ENCODE measurements around the gene KCNMA1. TPM values are rescaled to one million over a fixed set of nuclear protein-coding genes. Genes with fewer than 3 reads are reported as not detected.

KCNMA1 gene
- total and polyA plus RNA-seq, 2 donors from 2014 or later: 4.2 to 8.9 TPM

DNA sequence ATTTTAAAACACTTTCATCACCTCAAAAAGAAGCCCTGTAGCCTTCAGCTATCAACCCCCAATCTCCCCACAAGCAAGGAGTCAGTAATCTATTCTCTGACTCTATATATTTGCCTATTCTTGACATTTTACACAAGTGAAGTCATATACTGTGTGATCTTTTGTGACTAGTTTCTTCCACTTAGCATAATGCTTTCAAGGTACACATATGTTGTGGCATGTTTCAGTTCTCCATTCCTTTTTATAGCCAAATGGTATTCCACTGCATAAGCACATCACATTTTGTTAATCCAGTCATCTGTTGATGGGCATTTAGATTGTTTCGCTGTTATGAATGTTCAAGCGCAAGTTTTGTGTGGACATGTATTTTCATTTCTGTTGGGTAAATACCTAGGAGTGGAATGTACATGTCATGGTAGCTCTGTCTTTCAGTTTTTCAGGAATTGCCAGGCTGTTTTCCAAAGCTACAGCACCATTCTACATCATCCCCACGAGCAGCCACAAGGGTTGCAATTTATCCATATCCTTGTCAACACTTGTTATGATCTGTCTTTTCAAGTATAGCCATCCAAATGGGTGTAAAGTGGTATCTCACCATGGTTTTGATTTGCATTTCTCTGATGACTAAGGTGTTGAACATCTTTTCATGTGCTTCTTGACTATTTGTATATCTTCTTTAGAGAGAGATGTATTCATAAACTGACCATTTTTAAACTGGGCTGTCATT is 405.6 kb downstream of the KCNMA1 start:
- H3K27me3 ChIP-seq (ENCODE audit: control insufficient read depth, insufficient read depth, low read length): no peaks in the 10 kb centered on the region
- FAIRE-seq (no peak), DNase-seq (no peak)
- H3K27ac ChIP-seq (ENCODE audit: low read depth in 2 of 2, low read length in 2 of 2): no peak overlapping the region
- no peak overlapping the region for H3K4me3 ChIP-seq (ENCODE audit: low read length in 3 of 3)
- H3K36me3 ChIP-seq (ENCODE audit: control insufficient read depth in 2 of 3, insufficient read depth in 3 of 3, low read length in 3 of 3): no peaks in the 10 kb centered on the region
- no peak overlapping the region for H3K9ac ChIP-seq (ENCODE audit: low read length in 3 of 3)
- TF ChIP-seq, protein P1, sequence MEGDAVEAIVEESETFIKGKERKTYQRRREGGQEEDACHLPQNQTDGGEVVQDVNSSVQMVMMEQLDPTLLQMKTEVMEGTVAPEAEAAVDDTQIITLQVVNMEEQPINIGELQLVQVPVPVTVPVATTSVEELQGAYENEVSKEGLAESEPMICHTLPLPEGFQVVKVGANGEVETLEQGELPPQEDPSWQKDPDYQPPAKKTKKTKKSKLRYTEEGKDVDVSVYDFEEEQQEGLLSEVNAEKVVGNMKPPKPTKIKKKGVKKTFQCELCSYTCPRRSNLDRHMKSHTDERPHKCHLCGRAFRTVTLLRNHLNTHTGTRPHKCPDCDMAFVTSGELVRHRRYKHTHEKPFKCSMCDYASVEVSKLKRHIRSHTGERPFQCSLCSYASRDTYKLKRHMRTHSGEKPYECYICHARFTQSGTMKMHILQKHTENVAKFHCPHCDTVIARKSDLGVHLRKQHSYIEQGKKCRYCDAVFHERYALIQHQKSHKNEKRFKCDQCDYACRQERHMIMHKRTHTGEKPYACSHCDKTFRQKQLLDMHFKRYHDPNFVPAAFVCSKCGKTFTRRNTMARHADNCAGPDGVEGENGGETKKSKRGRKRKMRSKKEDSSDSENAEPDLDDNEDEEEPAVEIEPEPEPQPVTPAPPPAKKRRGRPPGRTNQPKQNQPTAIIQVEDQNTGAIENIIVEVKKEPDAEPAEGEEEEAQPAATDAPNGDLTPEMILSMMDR (IDR thresholded peaks at IDR 0.05; ENCODE audit: borderline replicate concordance, extremely low read depth, insufficient read depth): no peak
- no peaks in the 10 kb centered on the region for H3K4me1 ChIP-seq (ENCODE audit: control insufficient read depth in 2 of 3, insufficient read depth in 2 of 3, low read depth in 1 of 3, low read length in 3 of 3)
- no peaks in the 10 kb centered on the region for H3K9me3 ChIP-seq (ENCODE audit: control insufficient read depth in 2 of 3, insufficient read depth in 1 of 3, low read length in 3 of 3)
- intact Hi-C loops (cut with DNase I): no loop called here

- H3K27me3 ChIP-seq (ENCODE audit: control insufficient read depth, insufficient read depth, low read length): no peaks in the 10 kb centered on the region
- intact Hi-C loops (cut with DNase I): no loop called here
- no peaks in the 10 kb centered on the region for H3K4me1 ChIP-seq (ENCODE audit: control insufficient read depth in 2 of 3, insufficient read depth in 2 of 3, low read depth in 1 of 3, low read length in 3 of 3)
- FAIRE-seq (no peak), DNase-seq (no peak)
- H3K9me3 ChIP-seq (ENCODE audit: control insufficient read depth in 2 of 3, insufficient read depth in 1 of 3, low read length in 3 of 3): no peaks in the 10 kb centered on the region
- TF ChIP-seq, protein P1 (IDR thresholded peaks at IDR 0.05; ENCODE audit: borderline replicate concordance, extremely low read depth, insufficient read depth): no peak
- no peak overlapping the region for H3K4me3 ChIP-seq (ENCODE audit: low read length in 3 of 3)
- no peaks in the 10 kb centered on the region for H3K36me3 ChIP-seq (ENCODE audit: control insufficient read depth in 2 of 3, insufficient read depth in 3 of 3, low read length in 3 of 3)
- no peak overlapping the region for H3K27ac ChIP-seq (ENCODE audit: low read depth in 2 of 2, low read length in 2 of 2)
- H3K9ac ChIP-seq (ENCODE audit: low read length in 3 of 3): no peak overlapping the region
These were observed 406.2 kb downstream of the KCNMA1 start for GRCh38 chr10:77231375-77231774.

- TF ChIP-seq, protein P1 (IDR thresholded peaks at IDR 0.05; ENCODE audit: borderline replicate concordance, extremely low read depth, insufficient read depth): no peak
- no peaks in the 10 kb centered on the region for H3K9me3 ChIP-seq (ENCODE audit: control insufficient read depth in 2 of 3, insufficient read depth in 1 of 3, low read length in 3 of 3)
- no peaks in the 10 kb centered on the region for H3K27me3 ChIP-seq (ENCODE audit: control insufficient read depth, insufficient read depth, low read length)
- DNase-seq: no peak
- H3K4me3 ChIP-seq (ENCODE audit: low read length in 3 of 3): no peak overlapping the region
- intact Hi-C loops (cut with DNase I): no loop called here
- H3K36me3 ChIP-seq (ENCODE audit: control insufficient read depth in 2 of 3, insufficient read depth in 3 of 3, low read length in 3 of 3): no peaks in the 10 kb centered on the region
- no peak overlapping the region for H3K27ac ChIP-seq (ENCODE audit: low read depth in 2 of 2, low read length in 2 of 2)
- FAIRE-seq: no peak
- no peaks in the 10 kb centered on the region for H3K4me1 ChIP-seq (ENCODE audit: control insufficient read depth in 2 of 3, insufficient read depth in 2 of 3, low read depth in 1 of 3, low read length in 3 of 3)
- no peak overlapping the region for H3K9ac ChIP-seq (ENCODE audit: low read length in 3 of 3)
These were observed 407.4 kb downstream of the KCNMA1 start for GRCh38 chr10:77230194-77230593.

- Histone ChIP-seq H3K4me1 (ENCODE audit: control insufficient read depth in 2 of 3, insufficient read depth in 2 of 3, low read depth in 1 of 3, low read length in 3 of 3) (no peaks in the 10 kb centered on the region), H3K27me3 (ENCODE audit: control insufficient read depth, insufficient read depth, low read length) (no peaks in the 10 kb centered on the region), H3K27ac (ENCODE audit: low read depth in 2 of 2, low read length in 2 of 2) (no peak overlapping the region), H3K9ac (ENCODE audit: low read length in 3 of 3) (no peak overlapping the region), H3K36me3 (ENCODE audit: control insufficient read depth in 2 of 3, insufficient read depth in 3 of 3, low read length in 3 of 3) (no peaks in the 10 kb centered on the region), H3K9me3 (ENCODE audit: control insufficient read depth in 2 of 3, insufficient read depth in 1 of 3, low read length in 3 of 3) (no peaks in the 10 kb centered on the region), H3K4me3 (ENCODE audit: low read length in 3 of 3) (no peak overlapping the region)
- TF ChIP-seq, protein P1 (IDR thresholded peaks at IDR 0.05; ENCODE audit: borderline replicate concordance, extremely low read depth, insufficient read depth): no peak
- no peak for DNase-seq
- FAIRE-seq: no peak
- intact Hi-C loops (cut with DNase I): no loop called here
These were observed 407.9 kb downstream of the KCNMA1 start for GRCh38 chr10:77229704-77230103.

Data from kidney (tissue), 14 donors.